Kidney epithelial cell (primary cell): ENCODE measurements around the gene TNKS1BP1. TPM values are rescaled to one million over a fixed set of nuclear protein-coding genes. Genes with fewer than 3 reads are reported as not detected.

Source experiments
- DNase-seq: peaks from one replicate; pipeline ENCODE4 v3.0.0-alpha.2; 2010; ENCODE audit warnings: low read depth
- H3K27me3 ChIP-seq: 2 replicates; pipeline ENCODE4 v1.6.0; 2011; ENCODE audit warnings: low read length; ENCODE audit not compliant: control insufficient read depth, insufficient read depth
- H3K36me3 ChIP-seq: 2 replicates; pipeline ENCODE4 v1.5.1; 2011; ENCODE audit warnings: low read length; ENCODE audit not compliant: control insufficient read depth, insufficient read depth
- H3K4me3 ChIP-seq: 2 replicates; pipeline ENCODE4 v1.5.1; 2011; ENCODE audit warnings: low read depth, mild to moderate bottlenecking, control low read depth, low read length
- total RNA-seq: library from RNA; depleted of rRNA; stranded (reverse); fragments of >200 nt; gene quantifications from 2 replicates; pipeline ENCODE4 v1.2.3, GENCODE V29; 2015
- TF ChIP-seq, protein P1 (sequence below): IDR thresholded peaks from 2 replicates; pipeline ENCODE4 v1.5.1; 2011; ENCODE audit warnings: mild to moderate bottlenecking, moderate library complexity, low read length, control low read depth, inconsistent platforms; ENCODE audit not compliant: insufficient read depth, poor library complexity, severe bottlenecking

The TNKS1BP1 gene
- total RNA-seq, 1 donor from 2014 or later = 93.2 TPM

DNA sequence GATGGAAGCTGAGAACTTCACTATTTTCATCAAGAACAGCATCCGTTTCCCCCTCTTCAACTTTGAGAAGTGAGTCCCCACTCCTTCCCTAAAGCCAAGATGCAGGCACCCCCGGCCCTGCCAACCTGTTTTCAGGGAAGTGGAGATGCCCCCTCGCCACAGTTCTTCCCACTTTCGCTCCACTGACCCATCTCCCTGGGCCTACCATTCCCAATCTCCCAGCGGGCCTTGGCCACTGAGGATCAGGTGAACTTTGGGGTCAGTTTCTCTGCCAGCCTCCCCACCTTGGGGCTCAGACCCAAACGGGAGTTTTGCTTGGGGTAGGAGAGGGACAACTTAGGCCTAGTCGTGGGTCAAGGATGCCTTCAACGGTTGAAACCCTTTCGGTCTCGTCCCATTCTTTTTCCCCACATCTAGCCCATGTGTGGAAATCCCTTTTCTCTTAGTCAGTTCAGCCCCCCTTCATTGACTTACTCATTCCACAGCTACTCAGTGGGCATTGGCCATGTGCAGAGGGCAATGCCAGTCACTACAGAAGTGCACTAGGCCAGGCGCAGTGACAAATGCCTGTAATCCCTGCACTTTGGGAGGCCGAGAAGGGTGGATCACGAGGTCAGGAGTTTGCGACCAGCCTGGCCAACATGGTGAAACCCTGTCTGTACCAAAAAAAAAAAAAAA, 24.0 kb upstream of the TNKS1BP1 start:
- H3K27me3 ChIP-seq = peaks cover 2% of the 10 kb centered on the region
- H3K4me3 ChIP-seq = no peak overlapping the region
- no peaks in the 10 kb centered on the region for H3K36me3 ChIP-seq
- TF ChIP-seq, protein P1, sequence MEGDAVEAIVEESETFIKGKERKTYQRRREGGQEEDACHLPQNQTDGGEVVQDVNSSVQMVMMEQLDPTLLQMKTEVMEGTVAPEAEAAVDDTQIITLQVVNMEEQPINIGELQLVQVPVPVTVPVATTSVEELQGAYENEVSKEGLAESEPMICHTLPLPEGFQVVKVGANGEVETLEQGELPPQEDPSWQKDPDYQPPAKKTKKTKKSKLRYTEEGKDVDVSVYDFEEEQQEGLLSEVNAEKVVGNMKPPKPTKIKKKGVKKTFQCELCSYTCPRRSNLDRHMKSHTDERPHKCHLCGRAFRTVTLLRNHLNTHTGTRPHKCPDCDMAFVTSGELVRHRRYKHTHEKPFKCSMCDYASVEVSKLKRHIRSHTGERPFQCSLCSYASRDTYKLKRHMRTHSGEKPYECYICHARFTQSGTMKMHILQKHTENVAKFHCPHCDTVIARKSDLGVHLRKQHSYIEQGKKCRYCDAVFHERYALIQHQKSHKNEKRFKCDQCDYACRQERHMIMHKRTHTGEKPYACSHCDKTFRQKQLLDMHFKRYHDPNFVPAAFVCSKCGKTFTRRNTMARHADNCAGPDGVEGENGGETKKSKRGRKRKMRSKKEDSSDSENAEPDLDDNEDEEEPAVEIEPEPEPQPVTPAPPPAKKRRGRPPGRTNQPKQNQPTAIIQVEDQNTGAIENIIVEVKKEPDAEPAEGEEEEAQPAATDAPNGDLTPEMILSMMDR = no peak
- no peak for DNase-seq

DNA sequence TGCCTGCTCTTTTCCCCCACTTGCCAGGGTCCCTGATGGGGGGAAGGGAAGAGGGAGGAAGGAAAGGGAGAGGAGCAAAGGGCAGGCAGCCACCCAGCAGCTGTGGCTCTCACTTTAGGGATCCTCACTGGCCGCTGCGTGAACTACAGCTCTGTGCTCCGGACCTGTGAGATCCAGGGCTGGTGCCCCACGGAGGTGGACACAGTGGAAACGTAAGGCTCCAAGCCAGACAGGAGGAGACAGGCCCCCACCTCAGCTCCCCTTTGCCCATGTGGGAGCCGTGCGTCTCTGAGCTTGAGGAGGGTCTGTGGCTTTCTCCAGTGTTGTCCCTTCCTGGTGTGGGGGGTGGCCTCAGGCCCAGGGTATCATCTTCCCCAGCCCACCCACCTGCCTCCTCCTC, 23.3 kb upstream of the TNKS1BP1 start:
- TF ChIP-seq, protein P1 = no peak
- H3K36me3 ChIP-seq = no peaks in the 10 kb centered on the region
- no peak overlapping the region for H3K4me3 ChIP-seq
- H3K27me3 ChIP-seq = peaks cover 2% of the 10 kb centered on the region
- DNase-seq = no peak

DNA sequence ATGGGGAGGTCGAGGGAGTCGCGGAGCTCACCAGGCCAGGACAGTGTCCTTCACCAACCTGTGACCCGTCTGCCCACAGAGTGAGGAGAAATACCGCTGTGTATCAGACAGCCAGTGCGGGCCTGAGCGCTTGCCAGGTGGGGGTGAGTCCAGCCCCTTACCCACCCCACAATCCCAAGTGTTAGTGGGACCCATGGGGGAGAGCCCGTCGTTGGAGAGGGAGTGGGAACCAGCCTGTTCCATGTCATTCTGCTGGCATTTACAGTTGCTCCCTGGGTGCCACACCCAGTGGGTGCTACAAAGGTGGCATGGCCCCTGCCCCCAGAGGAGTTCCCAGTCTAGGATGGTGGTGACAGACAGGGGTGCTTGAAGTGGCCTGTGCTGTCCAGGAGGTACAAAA, 22.6 kb upstream of the TNKS1BP1 start:
- H3K36me3 ChIP-seq = no peaks in the 10 kb centered on the region
- DNase-seq = no peak
- TF ChIP-seq, protein P1 = no peak
- no peaks in the 10 kb centered on the region for H3K27me3 ChIP-seq
- no peak overlapping the region for H3K4me3 ChIP-seq

DNA sequence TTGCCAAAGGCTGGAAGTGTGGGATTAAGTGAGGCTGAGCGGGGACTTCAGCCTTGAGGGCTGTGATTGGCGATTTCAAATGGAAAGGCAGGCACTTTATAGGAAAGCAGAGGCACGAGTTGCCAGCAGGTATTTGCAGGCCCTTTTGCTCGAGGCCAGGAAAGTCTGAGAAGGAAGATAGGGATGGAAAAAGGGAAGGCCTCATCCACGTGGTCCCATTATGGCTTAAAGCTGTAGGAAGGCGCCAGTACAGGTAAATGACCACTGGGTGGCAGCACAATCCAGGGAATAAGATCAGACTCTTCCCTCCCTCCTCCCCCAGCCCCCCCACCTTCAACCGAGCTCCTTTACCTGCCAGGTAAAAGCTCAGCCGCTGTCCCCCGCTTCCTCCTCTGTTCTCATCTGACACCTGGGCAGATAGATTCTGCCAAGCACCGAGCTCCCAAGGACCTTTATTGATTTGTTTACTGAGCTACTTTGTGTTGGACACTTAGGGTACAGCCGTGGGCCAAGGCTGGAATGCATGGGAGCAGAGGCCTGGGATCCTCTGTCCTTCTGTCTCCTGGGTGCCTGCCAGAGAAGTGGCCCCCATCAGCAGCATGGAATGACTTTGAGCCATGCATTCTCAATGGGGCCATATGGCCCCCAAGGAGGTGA, 20.9 kb upstream of the TNKS1BP1 start:
- TF ChIP-seq, protein P1 = peak; percentile 69
- Histone ChIP-seq H3K36me3 (no peaks in the 10 kb centered on the region), H3K27me3 (peaks cover 3% of the 10 kb centered on the region), H3K4me3 (no peak overlapping the region)
- no peak for DNase-seq

DNA sequence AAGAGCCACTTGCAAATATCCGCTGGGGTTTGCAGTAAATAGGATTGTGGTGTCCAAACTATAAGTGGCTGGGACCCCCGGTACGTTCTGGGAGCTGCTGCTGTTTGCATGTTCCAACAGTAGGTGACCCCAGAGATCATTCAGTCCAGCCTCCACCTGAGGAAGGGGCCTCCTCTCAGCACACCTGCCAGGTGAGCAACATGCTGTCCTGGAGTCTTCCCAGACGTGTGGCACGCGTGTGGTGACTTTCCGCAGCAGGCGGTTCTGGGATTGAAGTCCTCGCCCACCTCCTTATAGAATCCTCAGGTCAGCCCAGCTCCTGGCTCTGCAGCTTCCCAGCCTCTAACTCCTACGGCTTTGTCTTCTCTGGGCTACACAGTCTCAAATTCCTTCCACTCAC, 20.1 kb upstream of the TNKS1BP1 start:
- Histone ChIP-seq H3K4me3 (no peak overlapping the region), H3K27me3 (peaks cover 3% of the 10 kb centered on the region), H3K36me3 (no peaks in the 10 kb centered on the region)
- TF ChIP-seq, protein P1 = no peak
- no peak for DNase-seq
